Fibroblast of the aortic adventitia (primary cell): ENCODE data around the gene PCGF3. TPM values are rescaled to one million over a fixed set of nuclear protein-coding genes. Genes with fewer than 3 reads are reported as not detected.
"Not testable (repeated sequence)": the region's sequence is repeated elsewhere in the genome, so short reads cannot be mapped to it uniquely, and the experiment has no call there.

Experiments used
- DNase-seq: peaks from one replicate; pipeline ENCODE4 v3.0.0-alpha.2; 2010; ENCODE audit warnings: low read depth
- H3K4me3 ChIP-seq: 2 replicates; pipeline ENCODE4 v1.5.1; 2011; ENCODE audit warnings: low read depth, mild to moderate bottlenecking, control low read depth, low read length, moderate library complexity
- CTCF ChIP-seq: IDR thresholded peaks from 2 replicates; pipeline ENCODE4 v1.5.1; 2011; ENCODE audit warnings: mild to moderate bottlenecking, low read length, control low read depth, inconsistent platforms; ENCODE audit not compliant: insufficient read depth
- total RNA-seq: library from RNA; depleted of rRNA; stranded (reverse); fragments of >200 nt; gene quantifications from 2 replicates; pipeline ENCODE4 v1.2.3, GENCODE V29; 2012; ENCODE audit warnings: low replicate concordance

Gene PCGF3
- total RNA-seq, 1 donor: 24.2 TPM

- no peak overlapping the region for H3K4me3 ChIP-seq
- TF ChIP-seq CTCF: no peak
- DNase-seq: no peak
Observed at GRCh38 chr4:702618-703048, 3.0 kb upstream of the PCGF3 start.

- TF ChIP-seq CTCF: no peak
- DNase-seq: no peak
- H3K4me3 ChIP-seq: no peak overlapping the region
Observed at GRCh38 chr4:703336-704197, 2.1 kb upstream of the PCGF3 start.

- no peak overlapping the region for H3K4me3 ChIP-seq
- no peak for TF ChIP-seq CTCF
- DNase-seq: no peak
Observed at GRCh38 chr4:704198-704891, 1.3 kb upstream of the PCGF3 start.

GRCh38 chr4:704971-705277, 708 bp upstream of the PCGF3 start:
- TF ChIP-seq CTCF: no peak
- peak overlapping the region; percentile 65 for H3K4me3 ChIP-seq
- no peak for DNase-seq

GRCh38 chr4:706083-706633, 526 bp downstream of the PCGF3 start:
- DNase-seq: not testable (repeated sequence)
- H3K4me3 ChIP-seq: peak overlapping the region; percentile 78

- peak overlapping the region; percentile 78 for H3K4me3 ChIP-seq
- no peak for DNase-seq
- no peak for TF ChIP-seq CTCF
Observed at GRCh38 chr4:706834-707598, 1.4 kb downstream of the PCGF3 start.
